ENCODE results near the gene PGP.

Gene PGP

DNA sequence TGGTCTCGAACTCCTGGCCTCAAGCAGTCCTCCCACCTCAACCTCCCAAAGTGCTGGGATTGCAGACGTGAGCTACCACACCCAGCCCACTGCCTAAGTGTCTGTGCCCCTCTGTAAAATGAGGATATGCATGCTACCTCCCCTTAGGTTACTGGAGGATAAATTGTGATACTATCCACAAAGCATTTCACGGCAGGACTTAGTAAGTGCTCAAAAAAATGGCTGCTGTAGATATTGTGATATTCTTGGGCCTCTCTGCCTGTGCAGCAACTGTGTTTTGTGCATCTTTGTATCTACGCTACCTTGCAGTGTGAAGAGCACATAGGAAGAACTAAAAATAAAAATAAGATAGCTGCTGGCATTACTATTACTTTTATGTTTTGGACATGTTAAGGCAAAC lies 16.4 kb downstream of the PGP start:
- no peak for DNase-seq (ENCODE audit: low read depth)

DNA sequence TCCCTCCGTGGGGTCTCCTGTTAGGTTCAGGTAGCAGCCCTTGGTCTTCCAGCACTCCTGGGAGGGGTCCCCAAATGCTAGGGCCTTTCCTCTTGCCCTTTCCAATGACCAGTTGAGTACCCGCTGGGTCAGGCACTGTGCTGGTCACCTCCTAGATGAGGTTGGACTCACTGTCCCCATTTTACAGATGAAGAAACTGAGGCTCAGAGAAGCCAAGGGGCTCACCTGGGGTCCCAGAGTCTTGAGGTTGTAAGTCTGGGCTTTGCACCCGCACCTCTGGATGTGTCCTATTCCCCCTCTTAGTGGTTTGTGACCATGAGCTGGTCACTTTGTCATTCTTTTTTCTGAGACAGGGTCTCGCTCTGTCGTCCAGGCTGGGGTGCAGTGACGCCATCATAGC lies 16.9 kb downstream of the PGP start:
- DNase-seq (ENCODE audit: low read depth), result no peak

DNA sequence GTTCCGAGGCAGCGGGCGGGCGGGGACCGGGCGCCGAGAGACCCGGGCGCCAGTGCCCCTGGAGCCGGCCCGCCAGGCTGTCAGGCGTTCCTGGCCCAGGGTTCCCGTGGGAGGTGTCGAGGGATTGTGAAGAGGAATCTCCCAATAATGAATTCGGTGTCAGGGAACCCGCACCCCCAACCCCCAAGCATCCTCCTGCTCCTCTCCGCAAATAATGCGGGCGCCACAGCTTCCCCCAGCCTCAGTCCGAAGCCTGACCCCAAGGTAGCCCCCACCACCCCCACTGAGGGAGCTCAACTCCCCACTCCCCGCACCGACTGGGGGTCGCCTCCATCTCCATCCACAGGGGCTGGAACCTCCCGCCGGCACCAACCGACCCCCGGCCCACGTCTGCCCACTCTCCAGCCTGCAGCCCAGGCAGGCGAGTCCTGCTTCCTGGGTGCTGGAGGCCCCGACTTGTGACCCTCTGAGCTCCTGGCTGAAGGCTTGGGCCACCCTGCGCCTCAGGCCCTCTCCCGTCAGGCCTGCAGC lies 17.6 kb downstream of the PGP start:
- DNase-seq (ENCODE audit: low read depth), result no peak

DNA sequence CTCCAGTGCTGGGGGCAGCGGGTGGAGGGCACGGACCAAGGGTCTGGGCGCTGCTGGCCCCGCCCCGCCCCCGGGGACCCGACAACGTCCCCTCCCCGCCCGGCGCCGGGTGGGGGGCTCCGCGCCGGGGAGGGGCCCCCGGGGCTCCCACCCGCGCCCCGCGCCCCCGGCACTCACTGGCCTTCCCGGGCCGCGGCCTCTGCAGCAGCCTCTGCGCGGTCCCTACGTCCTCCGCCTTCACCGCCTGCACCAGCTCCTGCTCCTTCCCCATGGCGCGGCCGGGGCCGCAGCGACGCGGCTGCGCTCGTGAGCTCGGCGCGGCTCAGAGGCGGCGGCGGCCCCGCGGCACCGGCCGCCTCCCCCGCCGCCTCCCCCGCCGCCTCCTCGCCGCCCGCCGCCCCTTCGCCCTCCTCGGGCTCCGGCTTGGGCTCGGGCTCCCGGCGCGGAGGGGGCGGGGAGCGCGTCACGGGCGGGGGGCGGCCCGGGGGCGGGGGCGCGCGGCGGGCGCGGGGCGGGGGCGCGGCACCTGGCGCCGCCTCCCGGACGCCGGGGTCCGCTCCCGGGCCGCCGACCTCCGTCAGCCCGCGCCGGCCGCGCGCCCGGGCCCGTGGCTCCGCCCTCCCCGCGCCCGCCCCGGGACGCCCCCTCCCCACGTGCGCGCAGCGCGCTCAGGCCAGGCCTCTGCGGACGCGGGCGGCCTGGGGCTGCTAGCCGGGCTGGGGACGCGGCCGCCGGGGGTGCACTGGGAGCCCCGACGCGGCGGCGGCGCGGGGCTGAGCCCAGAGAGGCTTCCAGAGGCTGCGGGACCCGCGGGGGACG lies 18.3 kb downstream of the PGP start, which contains the start of gene CASKIN1:
TSS of gene CASKIN1 (minus strand) at position 444 of the 819 bp plus-strand sequence. CDS start at position 271, 173 bp downstream.
- no peak for DNase-seq (ENCODE audit: low read depth)

DNA sequence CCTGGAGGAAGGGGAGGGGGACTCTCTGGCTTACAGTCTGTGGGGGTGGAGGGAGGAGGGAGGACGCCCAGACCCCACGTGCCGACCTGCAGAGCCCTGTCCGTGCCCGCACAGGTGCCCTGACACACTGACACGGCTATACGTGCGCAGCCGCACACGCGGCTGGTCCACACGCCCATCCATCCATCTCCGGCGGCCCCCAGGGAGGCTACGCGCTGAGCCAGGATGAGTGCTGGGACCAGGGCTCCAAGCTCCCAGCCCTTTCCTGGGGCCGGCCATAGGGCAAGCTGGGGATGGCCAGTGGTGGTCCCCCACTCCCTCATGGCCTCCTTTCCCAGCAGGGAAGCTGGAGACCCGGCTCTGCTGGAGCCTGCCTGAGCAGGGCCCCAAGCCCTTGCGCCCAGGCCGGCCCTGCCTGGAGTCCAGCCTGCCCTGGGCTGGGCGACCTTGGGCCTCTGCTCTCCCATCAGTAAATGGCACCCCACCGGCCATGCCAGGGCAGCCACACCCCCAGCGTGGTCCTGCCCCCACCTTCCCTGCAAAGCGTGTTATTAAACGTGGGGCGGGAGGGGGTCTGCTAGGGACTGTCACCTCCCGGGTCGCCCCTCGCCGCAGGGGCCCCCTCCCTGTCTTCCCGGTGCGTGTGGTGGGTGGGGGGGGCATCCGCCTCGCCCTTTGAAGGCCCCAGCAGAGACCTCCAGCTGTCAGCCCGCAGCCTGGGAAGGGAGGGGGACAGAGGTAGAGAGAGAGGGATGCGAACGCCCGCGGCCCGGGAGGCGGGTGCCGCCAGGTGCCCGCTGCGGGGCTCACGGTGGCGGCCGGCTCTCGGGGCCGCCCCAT lies 19.1 kb downstream of the PGP start:
- DNase-seq (ENCODE audit: low read depth), result no peak

GRCh38 chr16:2194852-2195321 lies 19.8 kb downstream of the PGP start:
- DNase-seq (ENCODE audit: low read depth), result no peak

DNA sequence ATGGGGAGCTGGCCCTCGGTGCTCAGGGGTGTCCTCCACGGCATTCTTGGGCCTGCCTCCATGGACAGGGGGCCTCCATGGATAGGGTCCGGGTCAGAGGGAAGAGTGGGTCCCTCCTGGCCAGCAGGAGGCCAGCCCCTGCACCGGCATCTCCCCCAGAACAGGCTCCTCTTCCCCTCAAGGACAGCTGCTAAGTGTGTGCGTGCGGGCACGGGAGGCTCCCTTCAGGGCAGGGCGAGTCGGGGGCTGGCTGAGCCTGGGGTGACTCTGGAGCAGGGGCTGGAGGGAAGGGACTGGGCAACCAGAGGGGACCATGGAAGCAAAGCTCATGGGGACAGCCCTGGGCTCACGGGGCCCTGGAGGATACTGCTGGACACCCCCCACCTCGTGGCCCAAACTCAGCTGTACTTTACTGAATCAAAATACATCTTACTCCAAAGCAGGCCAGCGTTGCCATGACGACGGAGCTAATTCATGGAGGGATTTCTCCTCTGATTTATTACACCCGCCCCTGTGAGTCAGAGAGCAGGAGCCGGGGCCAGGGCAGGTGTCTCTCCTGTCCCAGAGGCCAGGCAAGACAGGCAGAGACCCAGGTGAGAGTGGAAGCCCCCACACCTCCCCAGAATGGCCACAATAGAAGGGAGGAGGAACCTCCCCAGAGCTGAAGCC lies 20.3 kb downstream of the PGP start:
- no peak for DNase-seq (ENCODE audit: low read depth)

GRCh38 chr16:2191446-2191706 lies 23.3 kb downstream of the PGP start:
- no peak for DNase-seq (ENCODE audit: low read depth)

DNA sequence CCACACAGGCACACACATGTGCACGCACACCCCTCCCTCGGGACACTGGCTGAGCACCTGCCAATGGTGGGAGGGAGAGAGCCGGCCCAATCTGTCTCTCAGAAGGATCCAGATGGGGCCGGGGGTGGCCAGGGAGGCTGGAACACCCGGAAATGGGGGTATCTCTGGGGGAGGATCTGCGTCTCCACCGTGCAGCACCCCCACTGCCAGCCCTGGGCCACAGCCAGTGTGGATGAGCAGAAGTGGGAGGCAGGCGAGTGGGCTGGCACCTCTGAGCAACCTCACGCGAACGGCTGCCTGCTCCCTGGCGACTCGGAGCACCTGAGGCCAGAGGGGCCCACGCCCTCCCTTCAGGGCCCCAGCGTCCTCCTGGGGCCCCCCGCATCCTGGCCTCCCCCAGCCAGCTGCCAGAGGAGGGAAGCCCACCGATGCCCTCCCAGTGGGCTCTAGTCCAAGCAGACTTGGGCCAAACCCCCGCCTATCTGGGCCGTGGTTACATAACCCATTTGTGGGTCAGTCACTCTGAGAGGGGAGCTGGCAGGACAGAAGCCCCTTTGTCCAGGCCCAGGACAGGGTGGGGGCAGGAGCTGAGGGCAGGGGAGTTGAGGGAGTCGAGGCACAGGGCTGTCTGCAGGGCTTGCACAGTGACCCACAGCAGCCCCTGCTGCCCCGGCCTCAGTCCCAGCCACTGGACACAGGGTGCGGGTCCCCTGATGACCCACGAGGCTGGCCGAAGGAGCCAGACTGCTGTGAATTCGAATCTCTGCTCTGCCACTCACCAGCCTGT lies 23.8 kb downstream of the PGP start:
- DNase-seq (ENCODE audit: low read depth), result no peak

GRCh38 chr16:2190002-2190658 lies 24.5 kb downstream of the PGP start:
- DNase-seq (ENCODE audit: low read depth), result no peak

DNA sequence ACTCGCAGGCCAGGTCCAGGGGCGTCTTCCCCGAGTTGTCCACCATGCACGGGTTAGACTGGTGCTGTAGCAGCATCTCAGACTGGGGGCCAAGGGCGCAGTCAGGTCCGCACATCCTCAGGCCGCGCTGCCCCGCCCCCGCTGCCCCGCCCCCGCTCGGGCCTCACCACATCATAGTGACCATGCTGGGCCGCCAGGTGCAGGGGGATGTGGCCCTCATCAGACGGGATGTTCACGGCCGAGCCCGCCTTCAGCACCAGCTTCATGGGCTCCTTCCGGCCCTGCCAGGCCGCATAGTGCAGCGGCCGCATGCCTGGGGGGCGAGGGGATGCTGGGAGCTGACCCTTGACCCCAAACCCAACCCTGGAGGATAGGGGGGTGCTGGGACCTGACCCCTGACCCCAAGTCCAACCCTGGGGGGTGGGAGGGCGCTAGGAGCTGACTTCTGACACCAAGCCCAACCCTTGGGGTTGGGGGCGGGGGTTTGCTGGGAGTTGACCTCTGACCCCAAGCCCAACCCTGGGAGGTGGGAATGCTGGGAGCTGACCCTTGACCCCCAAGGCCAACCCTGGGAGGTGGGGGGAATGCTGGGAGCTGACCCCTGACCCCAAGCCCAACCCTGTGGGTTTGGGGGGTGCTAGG lies 25.3 kb downstream of the PGP start:
- no peak for DNase-seq (ENCODE audit: low read depth)

- DNase-seq (ENCODE audit: low read depth), result no peak
Measured at GRCh38 chr16:2188395-2188794, 26.2 kb downstream of the PGP start.

DNA sequence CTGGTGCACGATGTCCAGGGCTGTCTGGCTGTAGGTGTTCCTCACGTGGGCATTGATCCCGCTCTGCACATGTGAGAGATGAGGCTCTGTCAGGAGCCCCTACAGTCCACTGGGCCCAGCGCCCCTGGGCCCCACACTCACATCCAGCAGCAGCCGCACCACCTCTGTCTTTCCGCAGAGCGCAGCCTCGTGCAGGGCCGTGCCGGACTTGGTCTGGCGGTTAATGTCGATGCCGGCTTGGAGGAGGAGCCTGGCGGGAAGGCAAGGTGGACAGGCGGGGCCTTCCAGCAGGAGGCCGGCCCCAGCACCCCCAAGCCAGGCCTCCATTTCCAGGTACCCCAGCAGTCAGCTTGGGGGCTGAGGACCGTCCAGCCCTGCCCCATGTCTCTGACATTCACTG lies 27.4 kb downstream of the PGP start:
- no peak for DNase-seq (ENCODE audit: low read depth)

- DNase-seq (ENCODE audit: low read depth), result no peak
Measured at GRCh38 chr16:2186505-2186904, 28.1 kb downstream of the PGP start.

- DNase-seq (ENCODE audit: low read depth), result no peak
Measured at GRCh38 chr16:2186064-2186463, 28.6 kb downstream of the PGP start.

DNA sequence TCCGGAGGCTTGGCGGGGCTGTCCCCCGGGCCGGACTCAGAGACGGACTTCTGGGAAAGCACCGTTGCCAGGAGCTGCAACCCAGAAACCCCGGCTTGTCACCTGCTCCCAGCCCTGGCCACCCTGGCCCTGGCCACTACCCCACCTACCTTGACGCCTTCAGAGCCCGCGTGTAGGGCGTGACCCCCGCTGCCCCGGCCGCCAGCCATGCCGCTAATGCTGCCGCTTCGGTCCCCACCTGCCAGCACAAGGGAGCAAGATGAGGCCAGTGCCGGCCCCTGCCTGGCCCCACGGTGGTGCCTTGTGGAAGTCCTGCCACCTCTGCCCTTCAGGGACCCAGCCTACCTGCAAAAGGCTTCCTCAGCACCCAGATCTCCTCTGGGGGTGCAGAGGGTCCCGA lies 29.7 kb downstream of the PGP start:
- no peak for DNase-seq (ENCODE audit: low read depth)

DNA sequence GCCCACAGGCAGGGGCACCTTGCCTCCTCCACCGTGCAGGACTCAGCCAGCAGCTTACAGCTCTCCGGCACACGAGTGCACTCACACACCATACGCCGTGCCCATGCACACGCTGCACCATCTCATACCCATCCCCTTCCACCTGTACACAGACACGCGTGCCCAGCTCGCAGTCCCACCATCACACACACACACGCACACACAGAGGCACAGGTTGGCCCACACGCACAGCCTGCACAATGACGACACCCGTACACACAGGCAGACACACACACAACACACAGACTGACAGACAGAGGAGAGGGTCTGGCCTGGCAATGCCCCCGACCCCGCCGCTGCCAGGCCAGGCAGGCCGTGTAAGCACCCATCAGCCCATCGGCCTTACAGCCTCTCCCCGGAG lies 30.3 kb downstream of the PGP start:
- no peak for DNase-seq (ENCODE audit: low read depth)

GRCh38 chr16:2183671-2184070 lies 31.0 kb downstream of the PGP start:
- DNase-seq (ENCODE audit: low read depth), result no peak

GRCh38 chr16:2181952-2182351 lies 32.7 kb downstream of the PGP start:
- DNase-seq (ENCODE audit: low read depth), result no peak

Measured in activated T-cell treated with anti-CD3 and anti-CD28 coated beads for 24 hours (primary cell).